ENCODE results near the gene DHRS7B. TPM values are rescaled to one million over a fixed set of nuclear protein-coding genes. Genes with fewer than 3 reads are reported as not detected.

Gene DHRS7B
- total and polyA plus RNA-seq, 5 experiments from 2014 or later: 6.4 to 11.7 (median 8.0) TPM

Other genes with a start within 250 kb of the DHRS7B start
- 100 to 1,000 TPM; 149 to 155 TPM for gene USP22, start 84.0 kb upstream of the DHRS7B start, total RNA-seq
- 10 to 100 TPM; 33.6 to 40.3 (median 34.3) TPM for gene USP22, start 84.0 kb upstream of the DHRS7B start, polyA plus RNA-seq
- gene TMEM11, start 87.2 kb downstream of the DHRS7B start, total RNA-seq: 10 to 100 TPM; 14.9 to 15.8 TPM
- 10 to 100 TPM; 19.5 to 31.9 (median 26.2) TPM for gene TMEM11, start 87.2 kb downstream of the DHRS7B start, polyA plus RNA-seq
- 1 to 10 TPM; 9.2 to 9.3 TPM for gene NATD1, start 126.4 kb downstream of the DHRS7B start, total RNA-seq
- 1 to 10 TPM in 1 of 3 donors, under 1 TPM in 2; 0.60 to 1.2 (median 0.99) TPM for gene NATD1, start 126.4 kb downstream of the DHRS7B start, polyA plus RNA-seq
- 10 to 100 TPM; 39.4 to 42.2 TPM for gene MAP2K3, start 157.7 kb downstream of the DHRS7B start, total RNA-seq
- 10 to 100 TPM; 49.0 to 69.4 (median 49.7) TPM for gene MAP2K3, start 157.7 kb downstream of the DHRS7B start, polyA plus RNA-seq
- gene KCNJ12, start 249.4 kb downstream of the DHRS7B start, total RNA-seq: not detected
- under 1 TPM in 2 of 3 donors, not detected in 1; 0.16 to 0.18 TPM for gene KCNJ12, start 249.4 kb downstream of the DHRS7B start, polyA plus RNA-seq

Measured in naive thymus-derived CD8-positive, alpha-beta T cell (primary cell).